ENCODE results near the gene SH2D4B.

- TF ChIP-seq SUZ12 (IDR thresholded peaks at IDR 0.05; ENCODE audit: extremely low read depth, insufficient read depth, insufficient read length) (no peak), ZNF274 (IDR thresholded peaks at IDR 0.05; ENCODE audit: low read depth, low read length) (no peak)
Measured at GRCh38 chr10:80497187-80498077, 40.3 kb upstream of the SH2D4B start.
